Dedifferentiated amniotic fluid mesenchymal stem cell (primary cell): ENCODE data around the gene AUTS2.

Experiments used
- DNase-seq: peaks from one replicate; pipeline ENCODE4 v3.0.0-alpha.2; 2016; ENCODE audit errors: extremely low spot score

The AUTS2 gene

GRCh38 chr7:70597066-70597465 lies 998.8 kb downstream of the AUTS2 start:
- DNase-seq, result no peak

DNA sequence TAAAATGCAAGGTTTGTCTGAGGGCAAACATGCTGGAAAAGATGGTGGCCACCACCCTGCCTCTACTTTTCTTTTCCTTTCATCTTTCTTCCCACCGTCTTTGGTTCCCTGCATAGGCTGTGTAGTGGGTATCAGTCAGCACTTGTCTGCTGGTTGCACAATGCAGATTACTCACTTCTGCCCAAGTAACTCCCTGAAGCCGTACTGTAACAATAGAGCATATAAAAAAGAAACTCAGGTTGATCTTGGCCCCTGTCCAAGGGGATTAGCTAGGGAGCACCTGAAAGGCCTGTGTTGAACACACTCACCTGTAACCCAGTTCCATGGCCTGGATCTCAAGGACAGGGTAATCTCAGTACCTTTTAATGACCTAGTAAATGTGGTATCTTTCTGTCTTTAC lies 1000.7 kb downstream of the AUTS2 start:
- no peak for DNase-seq

DNA sequence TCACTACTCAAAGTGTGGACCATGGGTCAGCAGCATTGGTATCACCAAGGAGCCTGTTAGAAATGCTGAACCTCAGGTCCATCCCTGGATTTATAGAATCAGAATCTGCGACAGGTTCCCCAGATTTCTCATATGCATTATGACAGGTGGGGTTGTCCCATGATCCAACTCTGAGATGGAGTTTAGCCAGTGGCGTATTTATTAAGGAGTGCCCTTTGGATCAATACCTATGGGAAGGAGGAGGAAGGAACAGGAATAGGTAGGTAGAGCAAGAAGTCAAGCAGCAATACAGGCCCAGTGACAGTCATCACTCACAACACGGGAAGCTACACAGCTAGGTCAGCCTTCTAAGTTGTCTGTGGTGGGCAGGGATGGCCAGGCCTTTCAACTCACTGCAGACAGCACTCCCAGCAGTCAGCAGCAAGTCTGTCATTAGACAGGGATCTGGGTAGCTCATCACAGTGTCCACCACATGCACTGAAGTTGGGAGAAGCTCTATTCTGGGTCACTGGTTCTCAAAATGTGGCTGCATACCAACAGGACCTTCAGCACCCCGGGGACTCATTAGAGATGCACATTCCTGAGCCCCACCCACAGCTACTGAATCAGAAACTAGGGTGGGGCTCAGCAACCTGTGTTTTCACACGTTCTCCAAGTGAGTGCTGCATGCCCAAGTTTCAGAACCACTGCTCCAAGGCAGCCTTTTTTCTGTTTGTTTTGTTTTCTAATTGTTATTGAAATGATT lies 1001.3 kb downstream of the AUTS2 start:
- no peak for DNase-seq

DNA sequence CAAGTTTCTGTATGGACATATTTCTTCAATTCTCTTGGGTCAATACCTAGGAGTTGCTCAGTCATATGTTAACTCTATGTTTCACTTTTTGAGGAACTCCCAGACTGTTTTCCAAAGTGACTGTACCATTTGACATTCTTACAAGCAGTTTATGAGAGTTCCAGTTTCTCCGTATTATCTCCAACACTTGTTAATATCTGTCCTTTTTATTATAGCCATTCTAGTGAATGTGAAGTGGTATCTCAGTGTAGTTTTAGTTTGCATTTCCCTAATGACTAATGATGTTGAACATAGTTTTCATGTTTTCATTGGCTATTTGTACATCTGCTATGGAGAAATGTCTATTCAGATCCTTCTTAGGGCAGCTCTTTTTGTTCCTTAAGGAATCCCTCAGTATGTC lies 1002.7 kb downstream of the AUTS2 start:
- DNase-seq, result no peak

DNA sequence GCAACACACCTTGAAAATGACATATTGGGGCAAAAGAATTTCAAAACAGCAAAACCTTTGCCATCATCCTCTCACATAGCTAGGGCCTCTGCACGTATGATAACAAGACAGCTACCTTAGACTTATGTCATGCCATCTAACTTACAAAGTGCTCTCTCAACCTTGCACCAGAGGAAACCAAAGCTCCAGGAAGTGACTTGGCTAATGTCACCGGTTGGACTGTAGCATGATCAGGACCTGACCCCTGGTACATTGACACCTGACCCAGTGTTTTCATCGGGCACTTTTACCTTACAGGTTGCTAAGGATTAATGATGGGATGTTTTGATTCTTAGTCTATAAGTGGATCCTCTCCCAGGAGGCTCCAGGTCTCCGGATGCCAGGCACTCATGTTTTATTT lies 1003.8 kb downstream of the AUTS2 start:
- DNase-seq, result no peak

DNA sequence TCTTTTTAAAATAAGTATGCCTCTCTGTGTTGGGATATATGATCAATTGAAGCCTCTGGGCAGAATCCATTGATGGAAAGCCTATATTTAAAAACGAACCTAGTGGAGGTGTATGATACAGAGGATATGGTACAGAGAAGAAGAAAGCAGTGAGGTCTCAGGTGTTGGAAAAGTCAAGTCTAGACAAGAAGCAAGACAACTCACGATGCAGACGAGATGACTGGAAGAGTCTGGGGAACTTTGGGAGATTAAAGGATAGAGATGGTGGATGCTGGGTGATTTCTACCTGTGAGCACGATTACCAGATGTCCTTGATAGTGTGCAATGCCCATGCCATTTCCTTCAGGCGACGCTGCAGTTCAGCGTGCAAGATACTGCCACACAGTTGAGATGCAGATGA lies 1009.0 kb downstream of the AUTS2 start:
- DNase-seq, result no peak

DNA sequence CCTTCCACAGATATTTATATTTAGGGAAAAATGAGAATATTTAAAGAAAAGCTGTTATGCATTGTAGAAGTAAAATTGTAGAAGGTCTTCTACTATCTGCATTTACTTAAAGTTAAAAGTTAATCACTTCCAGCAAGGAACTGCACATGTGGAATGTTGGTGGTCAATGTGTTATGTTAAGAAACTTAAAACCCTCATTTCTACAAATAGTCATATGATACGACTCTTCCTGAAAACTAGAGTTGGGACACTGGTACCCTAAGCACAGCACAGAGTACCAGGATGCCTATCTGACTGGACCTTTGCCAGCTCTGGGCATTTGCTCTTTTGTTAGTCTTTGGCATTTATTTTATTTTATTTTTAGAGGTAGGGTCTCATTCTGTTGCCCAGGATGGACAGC lies 1009.5 kb downstream of the AUTS2 start:
- DNase-seq, result no peak

- DNase-seq, result no peak
Observed at GRCh38 chr7:70608229-70608628, 1010.0 kb downstream of the AUTS2 start.

DNA sequence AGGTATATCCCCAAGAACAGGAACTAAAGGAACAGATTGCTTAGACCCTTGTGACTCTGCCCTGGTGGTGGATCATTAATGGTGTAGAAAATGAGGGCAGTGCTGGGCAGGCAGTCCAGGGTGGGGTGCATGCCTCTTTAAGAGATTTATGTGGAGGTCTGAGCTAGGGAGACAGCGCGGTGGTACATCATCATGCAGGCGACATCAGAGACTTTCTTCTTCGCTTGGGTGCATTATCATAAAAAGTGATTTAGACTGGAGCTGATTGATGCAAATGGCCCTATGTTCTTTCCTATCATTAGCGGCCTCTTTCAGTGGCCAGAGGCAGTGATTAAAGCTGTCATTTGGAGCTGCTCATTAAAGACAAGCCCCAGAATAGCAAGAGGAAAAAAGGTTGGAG lies 1014.5 kb downstream of the AUTS2 start:
- DNase-seq, result no peak

DNA sequence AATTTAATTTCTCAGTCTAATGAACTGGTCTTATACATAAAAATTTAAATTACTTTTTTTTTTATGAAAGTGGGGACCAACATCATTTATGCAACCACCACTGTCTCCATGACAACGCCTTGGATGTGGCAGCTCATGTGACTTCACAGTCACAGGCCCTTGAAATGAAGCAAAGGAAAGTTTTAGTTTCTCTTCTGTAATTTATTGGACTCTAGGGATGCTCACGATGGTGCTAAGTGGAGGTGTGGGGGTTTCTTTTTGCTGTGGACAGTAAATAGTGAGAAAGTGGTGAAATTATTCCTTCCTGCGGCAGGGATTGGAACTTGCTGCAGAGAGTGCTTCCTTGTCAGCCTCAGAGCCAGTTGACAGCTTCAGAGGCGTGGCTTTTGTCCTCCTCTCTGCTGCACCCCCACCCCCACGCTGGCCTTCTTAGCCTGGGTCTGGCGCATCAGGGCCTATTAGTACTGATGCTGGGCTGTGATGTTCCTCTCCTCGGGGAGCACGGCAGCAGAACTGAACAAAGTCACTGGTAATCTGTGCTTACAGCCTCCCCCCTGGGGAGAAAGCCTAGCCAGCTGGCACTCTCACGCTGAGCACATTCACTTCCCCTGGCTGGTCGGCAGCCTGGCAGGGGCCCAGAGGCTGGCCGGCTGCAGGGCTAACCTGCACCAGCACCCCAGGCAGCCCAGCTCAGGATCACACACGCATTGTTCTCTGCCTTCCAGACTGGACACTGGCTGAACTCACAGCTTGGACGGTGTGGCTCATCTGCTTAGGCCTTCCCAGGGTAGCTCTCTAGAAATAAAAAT lies 1016.2 kb downstream of the AUTS2 start:
- DNase-seq, result no peak

- no peak for DNase-seq
Observed at GRCh38 chr7:70615066-70615606, 1016.9 kb downstream of the AUTS2 start.

GRCh38 chr7:70616211-70616610 lies 1017.9 kb downstream of the AUTS2 start:
- DNase-seq, result no peak

- DNase-seq, result no peak
Observed at GRCh38 chr7:70616821-70617220, 1018.5 kb downstream of the AUTS2 start.

- DNase-seq, result no peak
Observed at GRCh38 chr7:70618020-70618551, 1019.8 kb downstream of the AUTS2 start.

DNA sequence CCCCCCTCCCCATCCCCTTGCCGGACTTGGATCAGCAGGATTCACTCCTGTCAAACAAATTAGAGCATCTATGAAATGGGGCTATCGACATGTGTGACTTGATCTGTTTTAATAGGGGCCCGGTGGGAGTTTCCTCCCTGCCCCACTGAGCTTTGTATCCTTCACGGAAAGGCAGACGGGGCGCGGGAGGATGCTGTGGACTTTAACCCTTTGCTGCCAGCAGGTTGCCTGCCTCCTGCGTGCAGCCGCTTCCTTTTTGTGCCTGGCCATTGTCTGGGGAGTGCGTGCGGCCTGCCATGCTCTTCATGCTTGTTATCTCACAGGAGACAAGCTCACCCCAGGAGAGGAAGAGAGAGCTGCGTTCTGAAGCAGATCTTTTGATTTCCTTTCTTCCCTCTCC lies 1020.9 kb downstream of the AUTS2 start:
- no peak for DNase-seq

DNA sequence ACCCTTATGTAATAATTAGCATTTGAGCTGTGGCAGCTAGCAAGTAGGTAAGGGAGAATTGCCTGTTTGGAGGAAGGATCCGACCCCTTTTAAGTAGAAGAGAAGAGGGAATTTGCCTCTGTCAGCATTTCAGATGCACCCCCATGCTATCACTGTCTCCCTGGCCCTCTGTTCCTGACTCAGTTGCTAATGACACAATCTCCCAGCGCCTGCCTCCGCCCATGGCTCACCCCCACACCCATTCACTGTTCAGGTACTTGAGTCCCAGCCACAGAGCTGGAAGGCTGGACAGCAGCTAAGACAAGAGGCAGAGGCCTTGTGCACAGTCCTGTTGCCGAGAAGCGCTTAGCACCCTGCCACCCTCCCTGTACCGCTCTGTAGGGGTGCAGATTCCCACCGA lies 1021.4 kb downstream of the AUTS2 start:
- DNase-seq, result no peak

DNA sequence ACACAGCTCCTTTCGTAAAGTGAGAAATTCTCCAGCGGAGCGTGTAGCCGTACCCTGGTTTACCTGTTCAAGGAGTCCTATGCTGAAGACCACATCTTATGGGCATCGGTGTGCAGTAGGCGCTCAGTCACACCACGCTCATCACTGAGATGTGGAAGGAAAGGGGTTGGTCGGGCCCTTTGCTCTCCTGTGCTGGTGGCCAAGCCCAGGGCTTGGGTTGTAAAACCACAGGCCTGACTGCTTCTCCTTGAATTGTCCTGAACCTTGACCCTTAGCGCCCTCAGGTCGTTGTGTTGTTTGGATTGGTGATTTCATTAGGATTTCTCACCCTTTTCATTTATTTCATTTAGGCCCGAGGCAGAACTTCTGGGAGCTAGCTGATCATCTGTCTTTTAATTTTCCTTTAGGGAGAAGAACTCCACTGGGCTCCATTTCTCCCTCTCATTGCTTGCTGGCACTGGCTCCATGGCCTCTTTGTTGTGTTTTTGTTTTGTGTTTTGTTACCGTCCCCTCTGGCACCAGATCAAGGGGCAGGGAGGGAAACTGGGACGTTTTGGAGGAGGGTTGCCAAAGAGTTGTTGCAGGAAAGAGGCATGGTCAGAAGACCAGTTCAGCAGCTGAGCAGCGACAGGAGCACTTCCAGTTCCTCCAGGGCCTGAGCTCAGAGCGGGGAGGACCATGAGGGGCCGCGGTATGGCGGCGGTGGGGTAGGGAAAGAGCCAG lies 1022.2 kb downstream of the AUTS2 start:
- no peak for DNase-seq

DNA sequence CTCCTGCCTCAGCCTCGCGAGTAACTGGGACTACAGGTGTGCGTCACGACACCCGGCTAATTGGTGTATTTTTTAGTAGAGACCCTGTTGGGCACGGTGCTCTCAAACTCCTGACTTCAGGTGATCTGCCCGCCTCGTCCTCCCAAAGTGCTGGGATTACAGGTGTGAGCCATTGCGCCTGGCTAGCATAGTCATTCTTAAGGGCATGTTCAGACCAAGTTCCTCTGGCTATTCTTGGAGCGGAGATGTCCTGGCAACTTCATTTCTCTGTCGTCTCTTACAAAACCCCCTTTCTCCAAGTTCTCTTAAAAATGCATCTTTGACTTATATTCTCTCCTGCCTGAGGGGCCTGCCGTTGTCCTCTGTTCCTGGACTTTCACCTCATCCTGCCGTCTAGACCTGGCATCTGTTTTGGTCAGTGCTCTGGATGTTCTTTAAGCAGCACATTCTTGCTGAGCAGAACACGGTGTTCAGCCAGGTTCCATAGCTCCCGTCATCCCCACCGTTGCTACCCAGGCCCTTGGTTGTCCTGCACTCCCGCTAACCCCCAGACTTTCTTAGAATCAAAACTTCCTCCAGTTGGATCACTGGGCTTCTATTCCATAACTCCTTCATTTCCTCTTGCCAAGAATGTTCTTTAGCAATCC lies 1023.8 kb downstream of the AUTS2 start:
- no peak for DNase-seq

DNA sequence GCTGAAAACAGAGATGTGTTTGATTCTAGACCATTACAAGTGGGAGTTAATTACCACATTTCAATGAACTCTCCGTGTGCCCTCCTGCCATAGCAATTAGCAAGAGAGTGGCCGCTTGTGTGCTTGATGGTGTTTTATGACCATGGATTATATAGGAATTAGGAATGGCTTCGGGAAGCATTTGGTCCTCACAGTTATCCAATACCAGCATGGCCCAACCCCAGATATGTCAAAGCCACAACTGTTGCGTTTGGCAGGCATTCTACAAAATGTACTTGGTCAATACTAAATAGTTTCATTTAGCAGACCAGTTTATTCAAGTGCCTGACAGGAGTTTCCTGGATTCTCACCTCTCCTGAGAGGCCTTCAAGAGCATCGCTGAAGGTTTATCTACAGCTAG lies 1024.7 kb downstream of the AUTS2 start:
- DNase-seq, result no peak

- DNase-seq, result no peak
Observed at GRCh38 chr7:70624500-70625103, 1026.3 kb downstream of the AUTS2 start.

DNA sequence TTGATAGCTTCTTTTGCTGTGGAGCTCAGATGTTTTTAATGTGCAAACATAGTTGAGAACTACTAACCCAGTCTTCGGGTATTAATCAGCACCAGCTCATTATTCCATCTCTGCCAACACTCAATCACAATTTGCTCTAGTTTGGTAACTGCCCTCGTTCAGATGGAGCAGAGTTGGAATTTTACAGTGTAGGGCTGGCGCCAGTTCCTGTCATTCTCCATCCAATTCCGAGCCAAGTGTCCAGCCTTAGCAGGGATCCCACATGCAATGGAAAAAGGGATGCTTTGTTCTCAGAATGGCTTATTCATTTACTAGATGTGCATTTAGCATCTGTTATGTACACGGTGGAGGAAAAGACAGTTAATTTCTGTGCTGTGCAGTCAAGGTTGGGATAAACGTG lies 1029.2 kb downstream of the AUTS2 start:
- DNase-seq, result no peak
